Caco-2 (cell line): ENCODE measurements around the gene NANS. TPM values are rescaled to one million over a fixed set of nuclear protein-coding genes. Genes with fewer than 3 reads are reported as not detected.

ENCODE experiments used
- BruUV-seq: library from RNA; stranded (reverse); fragments of 400-500 nt; replicated peaks from 2 replicates; lab custom pipeline; 2021; lab: Mats Ljungman, UMichigan
- CTCF ChIA-PET: fragments of 300-600 bp; sonication (Branson Sonifier 250); formaldehyde crosslinking; loops from one replicate; lab custom pipeline; 2022; ENCODE audit warnings: antibody characterized with exemption; lab: Charles Lee
- POLR2A ChIA-PET: fragments of 300-600 bp; sonication (Branson Sonifier 250); formaldehyde crosslinking; loops from one replicate; lab custom pipeline; 2022; ENCODE audit warnings: antibody characterized with exemption; lab: Charles Lee
- DNase-seq, 2 experiments: peaks; one replicate each; pipeline versions ENCODE4 v3.0.0 to v3.0.0-alpha.2; 2020 to 2022
- H3K27me3 ChIP-seq: replicated peaks from 2 replicates; pipeline ENCODE4 v1.6.0; 2011; ENCODE audit warnings: low read length; ENCODE audit not compliant: control insufficient read depth, insufficient read depth
- H3K36me3 ChIP-seq: 2 replicates; pipeline ENCODE4 v1.5.1; 2011; ENCODE audit warnings: low read length; ENCODE audit not compliant: control insufficient read depth, insufficient read depth
- H3K4me1 ChIP-seq: fragments of 250-450 bp; sonication (Bioruptor Pico); 2 replicates; pipeline ENCODE4 v1.5.1; 2020; ENCODE audit warnings: mild to moderate bottlenecking
- H3K4me3 ChIP-seq: 2 replicates; pipeline ENCODE4 v1.5.1; 2011; ENCODE audit warnings: low read depth, mild to moderate bottlenecking, control low read depth, low read length
- H3K9me3 ChIP-seq: fragments of 250-450 bp; sonication (Bioruptor Pico); 2 replicates; pipeline ENCODE4 v1.5.1; 2020; ENCODE audit warnings: mild to moderate bottlenecking, moderate library complexity
- H3K27ac Mint-ChIP-seq: one replicate; pipeline ENCODE4 v1.8.0; 2022; ENCODE audit warnings: mixed read lengths; ENCODE audit not compliant: unreplicated experiment
- H3K27me3 Mint-ChIP-seq: one replicate; pipeline ENCODE4 v1.8.0; 2022; ENCODE audit warnings: mixed read lengths; ENCODE audit not compliant: insufficient read depth, unreplicated experiment
- H3K36me3 Mint-ChIP-seq: one replicate; pipeline ENCODE4 v1.8.0; 2022; ENCODE audit warnings: mild to moderate bottlenecking, mixed read lengths; ENCODE audit not compliant: insufficient read depth, unreplicated experiment
- H3K4me1 Mint-ChIP-seq: one replicate; pipeline ENCODE4 v1.8.0; 2022; ENCODE audit warnings: low read depth, mixed read lengths; ENCODE audit not compliant: unreplicated experiment
- H3K4me3 Mint-ChIP-seq: one replicate; pipeline ENCODE4 v1.8.0; 2022; ENCODE audit warnings: mild to moderate bottlenecking, moderate library complexity, mixed read lengths; ENCODE audit not compliant: unreplicated experiment
- H3K9me3 Mint-ChIP-seq: one replicate; pipeline ENCODE4 v1.8.0; 2022; ENCODE audit warnings: mixed read lengths; ENCODE audit not compliant: unreplicated experiment
- CTCF ChIP-seq, 2 experiments: fragments of 200-600 bp in 1 of 2; IDR thresholded peaks; 1 replicate in 1 of 2; 2 replicates in 1 of 2; pipeline versions ENCODE4 v1.5.1 to v1.8.0; 2011 to 2022; ENCODE audit warnings: antibody characterized with exemption in 1 of 2, control low read depth in 1 of 2, inconsistent platforms in 1 of 2, low read depth in 1 of 2, low read length in 1 of 2, mild to moderate bottlenecking in 1 of 2, moderate library complexity in 1 of 2; ENCODE audit not compliant: insufficient read depth in 1 of 2, severe bottlenecking in 1 of 2, unreplicated experiment in 1 of 2
- intact Hi-C: fragments of 100-400 bp; cut with micrococcal nuclease; formaldehyde crosslinking; loops from one replicate; pipeline ENCODE4 v1.10.0; 2022; ENCODE audit not compliant: unreplicated experiment
- total RNA-seq: library from RNA; stranded (reverse); gene quantifications from 2 replicates; pipeline ENCODE4 v1.2.3, GENCODE V29; 2022

The NANS gene
- total RNA-seq, 1 experiment from 2014 or later: 68.7 TPM

GRCh38 chr9:98095401-98095800 lies 38.9 kb downstream of the NANS start:
- no peak for TF ChIP-seq CTCF (IDR thresholded peaks at IDR 0.05; ENCODE audit: insufficient read depth in 1 of 2, low read depth in 1 of 2, low read length in 1 of 2, severe bottlenecking in 1 of 2, unreplicated experiment in 1 of 2)
- Mint-ChIP-seq H3K27me3 (no peaks in the 10 kb centered on the region), H3K27ac (no peak overlapping the region), H3K36me3 (peaks cover 40% of the 10 kb centered on the region), H3K4me3 (no peak overlapping the region), H3K4me1 (peaks cover 17% of the 10 kb centered on the region), H3K9me3 (no peaks in the 10 kb centered on the region)
- DNase-seq: no peak
- CTCF ChIA-PET: interaction anchor here (1.0 to 1.1 kb wide), 2 partner anchors 11 to 13 kb away, joined by 3 to 4 read pairs; no protein-coding TSS in a partner anchor
- H3K36me3 ChIP-seq: peaks cover 9% of the 10 kb centered on the region
- H3K27me3 ChIP-seq: no peaks in the 10 kb centered on the region
- H3K9me3 ChIP-seq: no peaks in the 10 kb centered on the region
- intact Hi-C loops: no loop called here
- peaks cover 22% of the 10 kb centered on the region for H3K4me1 ChIP-seq
- POLR2A ChIA-PET: no interaction called here
- H3K4me3 ChIP-seq: no peak overlapping the region
- no TSS peak for BruUV-seq

- BruUV-seq: no TSS peak
- POLR2A ChIA-PET: no interaction called here
- CTCF ChIA-PET: no interaction called here
- no peak for DNase-seq
- H3K27me3 ChIP-seq: no peaks in the 10 kb centered on the region
- peaks cover 19% of the 10 kb centered on the region for H3K4me1 Mint-ChIP-seq
- no peak for TF ChIP-seq CTCF (IDR thresholded peaks at IDR 0.05; ENCODE audit: insufficient read depth in 1 of 2, low read depth in 1 of 2, low read length in 1 of 2, severe bottlenecking in 1 of 2, unreplicated experiment in 1 of 2)
- no peaks in the 10 kb centered on the region for H3K27me3 Mint-ChIP-seq
- H3K9me3 Mint-ChIP-seq: no peaks in the 10 kb centered on the region
- no peak overlapping the region for H3K27ac Mint-ChIP-seq
- H3K4me3 Mint-ChIP-seq: no peak overlapping the region
- no peaks in the 10 kb centered on the region for H3K9me3 ChIP-seq
- H3K36me3 ChIP-seq: peaks cover 9% of the 10 kb centered on the region
- intact Hi-C loops: no loop called here
- H3K4me3 ChIP-seq: no peak overlapping the region
- H3K36me3 Mint-ChIP-seq: peaks cover 40% of the 10 kb centered on the region
- H3K4me1 ChIP-seq: peaks cover 29% of the 10 kb centered on the region
Observed at GRCh38 chr9:98096091-98096490, 39.6 kb downstream of the NANS start.

GRCh38 chr9:98097836-98098235 lies 41.3 kb downstream of the NANS start:
- no peak for DNase-seq
- intact Hi-C loops: no loop called here
- no peaks in the 10 kb centered on the region for H3K27me3 ChIP-seq
- no peaks in the 10 kb centered on the region for H3K9me3 Mint-ChIP-seq
- ChIA-PET CTCF (no interaction called here), POLR2A (no interaction called here)
- TF ChIP-seq CTCF (IDR thresholded peaks at IDR 0.05; ENCODE audit: insufficient read depth in 1 of 2, low read depth in 1 of 2, low read length in 1 of 2, severe bottlenecking in 1 of 2, unreplicated experiment in 1 of 2): no peak
- H3K4me1 Mint-ChIP-seq: peaks cover 25% of the 10 kb centered on the region
- H3K4me3 Mint-ChIP-seq: no peak overlapping the region
- H3K4me3 ChIP-seq: no peak overlapping the region
- peaks cover 36% of the 10 kb centered on the region for H3K36me3 Mint-ChIP-seq
- H3K36me3 ChIP-seq: peaks cover 9% of the 10 kb centered on the region
- no peak overlapping the region for H3K27ac Mint-ChIP-seq
- H3K27me3 Mint-ChIP-seq: no peaks in the 10 kb centered on the region
- no peaks in the 10 kb centered on the region for H3K9me3 ChIP-seq
- peaks cover 30% of the 10 kb centered on the region for H3K4me1 ChIP-seq
- BruUV-seq: no TSS peak
